ENCODE data around the gene R3HDM2. TPM values are rescaled to one million over a fixed set of nuclear protein-coding genes. Genes with fewer than 3 reads are reported as not detected.

Gene R3HDM2
- total and polyA plus RNA-seq, 2 of the 13 experiments (the other 11 are each of a cell fraction or from before 2014, with no cell fraction given): 11.1 to 23.5 TPM

- TF ChIP-seq ATF4 (CRISPR knock-in tag; IDR thresholded peaks at IDR 0.05) (peak in 1 of 2 experiments; percentile 93; a peak in 2 of 4 replicates), RORA (CRISPR knock-in tag; IDR thresholded peaks at IDR 0.05) (no peak), RNF2 (conservative IDR thresholded peaks at IDR 0.05; ENCODE audit: low read depth) (no peak), GATAD1 (CRISPR knock-in tag; IDR thresholded peaks at IDR 0.05) (peak; percentile 75), E2F5 (CRISPR knock-in tag; conservative IDR thresholded peaks at IDR 0.05) (0 out of 2 replicates have a peak, but pooled peaks have one; percentile 12), NR2F2 (IDR thresholded peaks at IDR 0.05; ENCODE audit: borderline replicate concordance, low read depth) (no peak), RNF219 (CRISPR knock-in tag; IDR thresholded peaks at IDR 0.05) (0 out of 2 replicates have a peak, but pooled peaks have one; percentile 76), PAXIP1 (CRISPR knock-in tag; conservative IDR thresholded peaks at IDR 0.05) (peak; percentile 99), NFIB (CRISPR knock-in tag; IDR thresholded peaks at IDR 0.05; ENCODE audit: borderline replicate concordance) (no peak), FOXK2 (IDR thresholded peaks at IDR 0.05) (peak; percentile 71; the same call in 1 of the 2 replicates), MED13 (CRISPR knock-in tag; IDR thresholded peaks at IDR 0.05) (peak; percentile 78; the same call in 1 of the 2 replicates), RFX5 (IDR thresholded peaks at IDR 0.05; ENCODE audit: low read depth, low read length) (no peak), ZMYM3 (CRISPR knock-in tag; IDR thresholded peaks at IDR 0.05) (peak; percentile 80), ZMYM4 (CRISPR knock-in tag; IDR thresholded peaks at IDR 0.05) (peak; percentile 92), ELF1 (CRISPR knock-in tag; IDR thresholded peaks at IDR 0.05) (peak; percentile 64), RBM22 (optimal IDR thresholded peaks at IDR 0.05; ENCODE audit: low read length) (peak; percentile 62), ZBTB39 (CRISPR knock-in tag; IDR thresholded peaks at IDR 0.05) (no peak), ZUFSP (CRISPR knock-in tag; IDR thresholded peaks at IDR 0.05; ENCODE audit: borderline replicate concordance) (no peak)
Measured at GRCh38 chr12:57451233-57451778, 20.5 kb upstream of the R3HDM2 start (continued).
